GM12878 (cell line): ENCODE measurements around the gene VIT. TPM values are rescaled to one million over a fixed set of nuclear protein-coding genes. Genes with fewer than 3 reads are reported as not detected.

ENCODE experiments used
- ATAC-seq: fragments of 200-7000 bp; cut with Tn5 transposase; 3 replicates; pipeline ENCODE4 v1.9.1; 2020; ENCODE audit warnings: mild to moderate bottlenecking, moderate library complexity
- BruUV-seq: library from RNA; stranded (reverse); fragments of 400-500 nt; replicated peaks from 2 replicates; lab custom pipeline; 2021; lab: Mats Ljungman, UMichigan
- CTCF ChIA-PET: fragments of 300-600 bp; sonication (Branson Sonifier 250); formaldehyde crosslinking; extraction: SDS; loops from one replicate; lab custom pipeline; 2021; ENCODE audit warnings: inconsistent platforms; lab: Yijun Ruan, JAX
- POLR2A ChIA-PET: fragments of 350-600 bp; formaldehyde crosslinking; extraction: SDS; loops from one replicate; lab custom pipeline; 2021; ENCODE audit warnings: inconsistent platforms; lab: Charles Lee
- RAD21 ChIA-PET: fragments of 300-600 bp; sonication (Branson Sonifier 250); formaldehyde crosslinking; loops from one replicate; lab custom pipeline; 2023; ENCODE audit warnings: antibody characterized with exemption; ENCODE audit not compliant: unreplicated experiment; lab: Charles Lee
- SMC1A ChIA-PET: fragments of 300-600 bp; sonication (Branson Sonifier 250); formaldehyde crosslinking; loops from one replicate; lab custom pipeline; 2023; ENCODE audit not compliant: unreplicated experiment, uncharacterized antibody; lab: Charles Lee
- DNase-seq: peaks from one replicate; pipeline ENCODE4 v3.0.0-alpha.2; 2011; ENCODE audit warnings: low read depth, low spot score
- FAIRE-seq: peaks from 3 replicates; lab custom pipeline; 2011; peaks lifted over from hg19 to GRCh38; lab: Jason Lieb, UNC
- H2AFZ ChIP-seq: 2 replicates; pipeline ENCODE4 v1.6.0; 2011; ENCODE audit warnings: low read depth, low read length, control low read depth; ENCODE audit not compliant: control insufficient read depth
- H3K27ac ChIP-seq: 2 replicates; pipeline ENCODE4 v1.5.1; 2011; ENCODE audit warnings: control low read depth; ENCODE audit not compliant: control insufficient read depth, insufficient read depth
- H3K27me3 ChIP-seq, 2 experiments: replicated peaks in 1 of 2; 2 replicates each; pipeline versions ENCODE4 v1.6.0 to v1.6.1; 2011; ENCODE audit warnings: low read length in 1 of 2; ENCODE audit not compliant: control insufficient read depth in 2 of 2, insufficient read depth in 2 of 2
- H3K36me3 ChIP-seq, 2 experiments: 2 replicates each; pipeline ENCODE4 v1.5.1; 2011; ENCODE audit warnings: low read length in 1 of 2; ENCODE audit not compliant: control insufficient read depth in 2 of 2, insufficient read depth in 2 of 2
- H3K4me1 ChIP-seq: 2 replicates; pipeline ENCODE4 v1.6.1; 2011; ENCODE audit warnings: mild to moderate bottlenecking, low read length, moderate library complexity, mixed read lengths; ENCODE audit not compliant: control insufficient read depth, insufficient read depth
- H3K4me2 ChIP-seq: 2 replicates; pipeline ENCODE4 v1.6.0; 2011; ENCODE audit warnings: control low read depth; ENCODE audit not compliant: control insufficient read depth, insufficient read depth
- H3K4me3 ChIP-seq: fragments of 200-600 bp; sonication (generic); 2 replicates; pipeline ENCODE4 v1.5.1; 2016
- H3K79me2 ChIP-seq: 2 replicates; pipeline ENCODE4 v1.6.0; 2011; ENCODE audit warnings: low read length; ENCODE audit not compliant: control insufficient read depth, insufficient read depth
- H3K9ac ChIP-seq: 2 replicates; pipeline ENCODE4 v1.8.0; 2011; ENCODE audit warnings: low read length, control low read depth, mixed read lengths; ENCODE audit not compliant: control insufficient read depth, insufficient read depth
- H3K9me3 ChIP-seq: replicated peaks from 3 replicates; pipeline ENCODE4 v1.5.1; 2011; ENCODE audit warnings: mild to moderate bottlenecking, low read length; ENCODE audit not compliant: control insufficient read depth, insufficient read depth
- H4K20me1 ChIP-seq: 2 replicates; pipeline ENCODE4 v1.6.0; 2011; ENCODE audit not compliant: control insufficient read depth, insufficient read depth
- BRCA1 ChIP-seq: IDR thresholded peaks from 2 replicates; pipeline ENCODE4 v1.6.1; 2011; ENCODE audit warnings: low read depth, low read length, improper control_type of control experiment
- CHD1 ChIP-seq: IDR thresholded peaks from 2 replicates; pipeline ENCODE4 v1.6.1; 2012; ENCODE audit warnings: low read depth, low read length, improper control_type of control experiment
- CUX1 ChIP-seq: IDR thresholded peaks from 2 replicates; pipeline ENCODE4 v1.6.1; 2012; ENCODE audit warnings: improper control_type of control experiment, low read depth, low read length; ENCODE audit not compliant: insufficient replicate concordance
- E2F8 ChIP-seq: fragments of 450-650 bp; IDR thresholded peaks from 2 replicates; pipeline ENCODE4 v1.6.1; 2018; ENCODE audit warnings: mild to moderate bottlenecking, low read depth, moderate library complexity; ENCODE audit not compliant: partially characterized antibody
- FOS ChIP-seq: IDR thresholded peaks from 3 replicates; pipeline ENCODE4 v1.6.1; 2011; ENCODE audit warnings: borderline replicate concordance; ENCODE audit not compliant: insufficient read length; ENCODE audit errors: extremely low read depth
- FOXK2 ChIP-seq: fragments of 450-650 bp; IDR thresholded peaks from 2 replicates; pipeline ENCODE4 v1.6.1; 2017; ENCODE audit warnings: mild to moderate bottlenecking, moderate library complexity
- KDM1A ChIP-seq: fragments of 200-600 bp; sonication (generic); IDR thresholded peaks from 2 replicates; pipeline ENCODE4 v1.6.1; 2016; ENCODE audit warnings: borderline replicate concordance
- MTA3 ChIP-seq: IDR thresholded peaks from 2 replicates; pipeline ENCODE4 v1.6.1; 2012; ENCODE audit warnings: low read length, inconsistent platforms, borderline replicate concordance
- RUNX3 ChIP-seq: IDR thresholded peaks from 2 replicates; pipeline ENCODE4 v1.6.1; 2012; ENCODE audit warnings: low read length, inconsistent platforms
- SREBF2 ChIP-seq: IDR thresholded peaks from 2 replicates; pipeline ENCODE4 v1.6.1; 2012; ENCODE audit warnings: mild to moderate bottlenecking, low read length
- SRF ChIP-seq, 2 experiments: IDR thresholded peaks; 2 replicates each; pipeline ENCODE4 v1.6.1; 2011; ENCODE audit warnings: low read depth in 2 of 2, low read length in 2 of 2, mild to moderate bottlenecking in 1 of 2, moderate library complexity in 1 of 2
- STAT1 ChIP-seq: fragments of 450-650 bp; conservative IDR thresholded peaks from 2 replicates; pipeline ENCODE4 v1.6.1; 2014; ENCODE audit warnings: antibody characterized with exemption, mild to moderate bottlenecking
- ZNF24 ChIP-seq: fragments of 450-650 bp; IDR thresholded peaks from 2 replicates; pipeline ENCODE4 v1.6.1; 2017; ENCODE audit warnings: antibody characterized with exemption, mild to moderate bottlenecking
- WGBS: methylation state at CpG from one replicate; pipeline ENCODE4 v1.1.6; 2016; ENCODE audit warnings: low lambda C conversion rate; ENCODE audit not compliant: insufficient replicate concordance, insufficient coverage; ENCODE audit errors: missing lambda C conversion rate; 5-methylcytosine and 5-hydroxymethylcytosine counted together
- in situ Hi-C: fragments of 300-500 bp; cut with MboI; formaldehyde crosslinking; loops from 9 replicates; pipeline ENCODE4 v1.14.3; 2018; ENCODE audit warnings: mixed read lengths
- intact Hi-C: fragments of 100-400 bp; cut with micrococcal nuclease; formaldehyde crosslinking; loops from one replicate; pipeline ENCODE4 v1.14.2; 2022; ENCODE audit not compliant: unreplicated experiment
- polyA plus RNA-seq, 11 experiments: library from polyadenylated mRNA; depleted of rRNA in 4 of 11; unstranded in 6 of 11; stranded (reverse) in 5 of 11; fragments of >200 nt; fragmentation: Nextera tagmentation in 4 of 11; fragmentation: Illumina TruSeq in 1 of 11; extraction: Ambion mirVana in 4 of 11; extraction: Trizol in 1 of 11; gene quantifications; 1 replicate in 1 of 11; 2 replicates in 10 of 11; pipeline versions ENCODE4 v1.2.1 to v1.2.3, GENCODE V29; 2011 to 2016; ENCODE audit warnings: inconsistent platforms in 2 of 11, missing spikeins in 2 of 11, low read depth in 1 of 11
- total RNA-seq, 4 experiments: library from RNA; depleted of rRNA in 3 of 4; stranded (reverse); fragments of >200 nt in 3 of 4; fragmentation: Illumina TruSeq in 1 of 4; extraction: Trizol in 1 of 4; gene quantifications; 2 replicates each; pipeline versions ENCODE4 v1.2.1 to v1.2.3, GENCODE V29; 2013 to 2021

VIT gene
- total and polyA plus RNA-seq, 10 of the 15 experiments (the other 5 are each of a cell fraction or from before 2014, with no cell fraction given) = 0.05 to 0.14 TPM; not detected in 8

- no peak for FAIRE-seq
- BruUV-seq = no TSS peak
- intact Hi-C loops = no loop called here
- TF ChIP-seq ZNF24 = no peak
- TF ChIP-seq E2F8 = no peak
- no peak for TF ChIP-seq RUNX3
- TF ChIP-seq KDM1A = no peak
- no peak for TF ChIP-seq FOS
- no peak for TF ChIP-seq BRCA1
- TF ChIP-seq SRF (IDR thresholded peaks at IDR 0.05; ENCODE audit: low read depth in 2 of 2, low read length in 2 of 2) = no peak
- no peak for TF ChIP-seq STAT1
- TF ChIP-seq CUX1 = no peak
- no peak for TF ChIP-seq FOXK2
- TF ChIP-seq MTA3 = no peak
- no peak for TF ChIP-seq SREBF2
- TF ChIP-seq CHD1 = no peak
- TF ChIP-seq, all 136 proteins: peak for 0
- SMC1A ChIA-PET = no interaction called here
- H3K9ac ChIP-seq = no peak overlapping the region
- CTCF ChIA-PET = interaction anchor here (0.6 to 1.4 kb wide), 3 partner anchors 9 to 19 kb away, joined by 3 to 6 read pairs (median 3); no protein-coding TSS in a partner anchor
- no peaks in the 10 kb centered on the region for H3K27me3 ChIP-seq
- H3K9me3 ChIP-seq = no peaks in the 10 kb centered on the region
- 0% methylated on average over 1 of the region's 1 CpG for WGBS
- no peaks in the 10 kb centered on the region for H3K79me2 ChIP-seq
- DNase-seq (no peak), ATAC-seq (no peak)
- H3K4me2 ChIP-seq = no peak overlapping the region
- H3K36me3 ChIP-seq = no peaks in the 10 kb centered on the region
- RAD21 ChIA-PET = interaction anchor here (2.9 kb wide), 1 partner anchor 306 kb away, joined by 8 read pairs; no protein-coding TSS in a partner anchor
- no peak overlapping the region for H2AFZ ChIP-seq
- H3K27ac ChIP-seq = no peak overlapping the region
- in situ Hi-C loops = no loop called here
- POLR2A ChIA-PET = no interaction called here
- H3K4me3 ChIP-seq = no peak overlapping the region
- H4K20me1 ChIP-seq = no peaks in the 10 kb centered on the region
- no peaks in the 10 kb centered on the region for H3K4me1 ChIP-seq
Measured at GRCh38 chr2:36658277-36658748, 38.2 kb upstream of the VIT start.
